ENCODE data around the gene CHEK2.

DNA sequence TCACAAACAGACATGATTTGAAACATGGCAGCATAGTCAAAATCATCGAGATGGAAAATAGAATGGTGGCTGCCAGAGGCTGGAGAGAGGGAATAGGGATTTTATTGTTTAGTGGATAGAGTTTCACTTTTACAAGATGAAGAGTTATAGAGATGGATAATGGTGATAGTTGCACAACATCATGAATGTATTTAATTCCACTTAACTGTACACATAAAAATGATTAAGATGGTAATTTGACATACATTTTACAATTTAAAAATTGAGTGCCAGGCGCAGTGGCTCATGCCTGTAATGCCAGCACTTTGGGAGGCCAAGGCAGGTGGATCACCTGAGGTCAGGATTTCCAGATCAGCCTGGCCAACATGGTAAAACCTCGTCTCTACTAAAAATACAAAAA is 83.2 kb downstream of the CHEK2 start:
- TF ChIP-seq, protein P1, sequence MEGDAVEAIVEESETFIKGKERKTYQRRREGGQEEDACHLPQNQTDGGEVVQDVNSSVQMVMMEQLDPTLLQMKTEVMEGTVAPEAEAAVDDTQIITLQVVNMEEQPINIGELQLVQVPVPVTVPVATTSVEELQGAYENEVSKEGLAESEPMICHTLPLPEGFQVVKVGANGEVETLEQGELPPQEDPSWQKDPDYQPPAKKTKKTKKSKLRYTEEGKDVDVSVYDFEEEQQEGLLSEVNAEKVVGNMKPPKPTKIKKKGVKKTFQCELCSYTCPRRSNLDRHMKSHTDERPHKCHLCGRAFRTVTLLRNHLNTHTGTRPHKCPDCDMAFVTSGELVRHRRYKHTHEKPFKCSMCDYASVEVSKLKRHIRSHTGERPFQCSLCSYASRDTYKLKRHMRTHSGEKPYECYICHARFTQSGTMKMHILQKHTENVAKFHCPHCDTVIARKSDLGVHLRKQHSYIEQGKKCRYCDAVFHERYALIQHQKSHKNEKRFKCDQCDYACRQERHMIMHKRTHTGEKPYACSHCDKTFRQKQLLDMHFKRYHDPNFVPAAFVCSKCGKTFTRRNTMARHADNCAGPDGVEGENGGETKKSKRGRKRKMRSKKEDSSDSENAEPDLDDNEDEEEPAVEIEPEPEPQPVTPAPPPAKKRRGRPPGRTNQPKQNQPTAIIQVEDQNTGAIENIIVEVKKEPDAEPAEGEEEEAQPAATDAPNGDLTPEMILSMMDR (conservative IDR thresholded peaks at IDR 0.05; ENCODE audit: low read depth, low read length) = no peak
- TF ChIP-seq ELK1 (IDR thresholded peaks at IDR 0.05; ENCODE audit: borderline replicate concordance, low read depth, low read length) (no peak), POLR2A (IDR thresholded peaks at IDR 0.05; ENCODE audit: low read depth, low read length) (no peak), RFX5 (IDR thresholded peaks at IDR 0.05; ENCODE audit: low read depth, low read length) (no peak), MAZ (IDR thresholded peaks at IDR 0.05; ENCODE audit: borderline replicate concordance, low read depth, low read length) (no peak)
